GM18526 (cell line): ENCODE data around the gene FBXO42.

Experiments
- POLR2A ChIP-seq: IDR thresholded peaks from 3 replicates; pipeline ENCODE4 v1.6.1; 2011; ENCODE audit not compliant: insufficient read length; ENCODE audit errors: extremely low read depth

Gene FBXO42

GRCh38 chr1:16302709-16303627 lies 49.3 kb downstream of the FBXO42 start:
- no peak for TF ChIP-seq POLR2A

- TF ChIP-seq POLR2A: no peak
Measured at GRCh38 chr1:16300436-16300835, 51.8 kb downstream of the FBXO42 start.

- TF ChIP-seq POLR2A: no peak
Measured at GRCh38 chr1:16298653-16299052, 53.6 kb downstream of the FBXO42 start.

GRCh38 chr1:16296643-16297042 lies 55.6 kb downstream of the FBXO42 start:
- TF ChIP-seq POLR2A: no peak

GRCh38 chr1:16294219-16295212 lies 57.8 kb downstream of the FBXO42 start:
- TF ChIP-seq POLR2A: no peak

GRCh38 chr1:16293538-16293937 lies 58.7 kb downstream of the FBXO42 start:
- no peak for TF ChIP-seq POLR2A

- TF ChIP-seq POLR2A: no peak
Measured at GRCh38 chr1:16292739-16293138, 59.5 kb downstream of the FBXO42 start.

- TF ChIP-seq POLR2A: no peak
Measured at GRCh38 chr1:16289959-16290358, 62.3 kb downstream of the FBXO42 start.

- no peak for TF ChIP-seq POLR2A
Measured at GRCh38 chr1:16286122-16286521, 66.2 kb downstream of the FBXO42 start.

GRCh38 chr1:16281765-16282164 lies 70.5 kb downstream of the FBXO42 start:
- no peak for TF ChIP-seq POLR2A

- no peak for TF ChIP-seq POLR2A
Measured at GRCh38 chr1:16279186-16279585, 73.1 kb downstream of the FBXO42 start.

- no peak for TF ChIP-seq POLR2A
Measured at GRCh38 chr1:16276302-16277030, 75.8 kb downstream of the FBXO42 start.

GRCh38 chr1:16275591-16275990 lies 76.7 kb downstream of the FBXO42 start:
- TF ChIP-seq POLR2A: no peak

GRCh38 chr1:16267690-16268180 lies 84.5 kb downstream of the FBXO42 start:
- TF ChIP-seq POLR2A: no peak

- no peak for TF ChIP-seq POLR2A
Measured at GRCh38 chr1:16266411-16267118, 85.7 kb downstream of the FBXO42 start.

- no peak for TF ChIP-seq POLR2A
Measured at GRCh38 chr1:16262067-16262466, 90.2 kb downstream of the FBXO42 start.
